Fibroblast of mammary gland (primary cell): ENCODE measurements around the gene TTL.

Experiments
- DNase-seq: peaks from one replicate; pipeline ENCODE4 v3.0.0-alpha.2; 2010; ENCODE audit warnings: low read depth
- H3K4me3 ChIP-seq: 2 replicates; pipeline ENCODE4 v1.5.1; 2011; ENCODE audit warnings: low read depth, mild to moderate bottlenecking, low read length, moderate library complexity; ENCODE audit not compliant: control insufficient read depth
- TF ChIP-seq, protein P1 (sequence below): conservative IDR thresholded peaks from 2 replicates; pipeline ENCODE4 v1.5.1; 2011; ENCODE audit warnings: low read depth, low read length, inconsistent platforms; ENCODE audit not compliant: control insufficient read depth, insufficient read depth

TTL gene

DNA sequence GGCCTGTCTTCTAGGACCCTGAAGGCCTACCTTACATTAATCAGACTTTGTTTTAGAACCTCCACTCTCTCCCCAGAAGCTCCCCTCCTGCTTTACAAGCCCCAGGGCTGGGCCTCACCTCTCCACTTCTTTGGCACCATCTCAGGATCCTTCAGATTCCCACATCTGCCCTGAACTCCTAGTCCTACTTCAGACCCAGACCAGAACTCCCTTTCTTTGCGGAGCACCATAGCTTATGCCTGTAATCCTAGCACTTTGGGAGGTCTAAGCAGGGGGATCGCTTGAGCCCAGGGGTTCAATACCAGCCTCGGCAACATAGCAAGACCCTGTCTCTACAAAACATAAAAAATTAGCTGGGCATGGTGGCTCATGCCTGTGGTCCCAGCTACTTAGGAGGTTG, 103.4 kb downstream of the TTL start:
- no peak for DNase-seq
- TF ChIP-seq, protein P1, sequence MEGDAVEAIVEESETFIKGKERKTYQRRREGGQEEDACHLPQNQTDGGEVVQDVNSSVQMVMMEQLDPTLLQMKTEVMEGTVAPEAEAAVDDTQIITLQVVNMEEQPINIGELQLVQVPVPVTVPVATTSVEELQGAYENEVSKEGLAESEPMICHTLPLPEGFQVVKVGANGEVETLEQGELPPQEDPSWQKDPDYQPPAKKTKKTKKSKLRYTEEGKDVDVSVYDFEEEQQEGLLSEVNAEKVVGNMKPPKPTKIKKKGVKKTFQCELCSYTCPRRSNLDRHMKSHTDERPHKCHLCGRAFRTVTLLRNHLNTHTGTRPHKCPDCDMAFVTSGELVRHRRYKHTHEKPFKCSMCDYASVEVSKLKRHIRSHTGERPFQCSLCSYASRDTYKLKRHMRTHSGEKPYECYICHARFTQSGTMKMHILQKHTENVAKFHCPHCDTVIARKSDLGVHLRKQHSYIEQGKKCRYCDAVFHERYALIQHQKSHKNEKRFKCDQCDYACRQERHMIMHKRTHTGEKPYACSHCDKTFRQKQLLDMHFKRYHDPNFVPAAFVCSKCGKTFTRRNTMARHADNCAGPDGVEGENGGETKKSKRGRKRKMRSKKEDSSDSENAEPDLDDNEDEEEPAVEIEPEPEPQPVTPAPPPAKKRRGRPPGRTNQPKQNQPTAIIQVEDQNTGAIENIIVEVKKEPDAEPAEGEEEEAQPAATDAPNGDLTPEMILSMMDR = no peak

DNA sequence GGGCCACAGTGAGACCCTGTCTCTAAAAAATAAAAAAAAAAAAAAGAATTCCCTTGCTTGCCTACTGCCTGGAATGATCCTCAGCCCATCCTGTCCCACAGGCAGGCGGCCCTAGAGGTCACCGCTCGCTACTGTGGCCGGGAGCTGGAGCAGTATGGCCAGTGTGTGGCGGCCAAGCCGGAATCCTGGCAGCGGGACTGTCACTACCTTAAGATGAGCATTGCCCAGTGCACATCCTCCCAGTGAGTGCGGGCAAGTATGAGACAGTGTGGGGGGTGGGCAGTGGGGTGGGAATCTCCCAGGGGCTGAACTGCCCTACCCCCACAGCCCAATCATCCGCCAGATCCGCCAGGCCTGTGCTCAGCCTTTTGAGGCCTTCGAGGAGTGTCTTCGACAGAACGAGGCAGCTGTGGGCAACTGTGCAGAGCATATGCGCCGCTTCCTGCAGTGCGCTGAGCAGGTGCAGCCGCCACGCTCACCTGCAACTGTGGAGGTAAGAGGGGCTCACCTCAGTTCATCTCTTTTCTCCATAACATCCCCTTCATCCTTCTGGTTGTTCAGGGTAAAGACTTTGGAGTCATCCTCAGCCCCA, 104.0 kb downstream of the TTL start:
- no peak overlapping the region for H3K4me3 ChIP-seq
- TF ChIP-seq, protein P1 = no peak
- DNase-seq = no peak

More for the DNA sequence above, 103.4 kb downstream of the TTL start:
- peak overlapping the region; percentile 88 for H3K4me3 ChIP-seq

DNA sequence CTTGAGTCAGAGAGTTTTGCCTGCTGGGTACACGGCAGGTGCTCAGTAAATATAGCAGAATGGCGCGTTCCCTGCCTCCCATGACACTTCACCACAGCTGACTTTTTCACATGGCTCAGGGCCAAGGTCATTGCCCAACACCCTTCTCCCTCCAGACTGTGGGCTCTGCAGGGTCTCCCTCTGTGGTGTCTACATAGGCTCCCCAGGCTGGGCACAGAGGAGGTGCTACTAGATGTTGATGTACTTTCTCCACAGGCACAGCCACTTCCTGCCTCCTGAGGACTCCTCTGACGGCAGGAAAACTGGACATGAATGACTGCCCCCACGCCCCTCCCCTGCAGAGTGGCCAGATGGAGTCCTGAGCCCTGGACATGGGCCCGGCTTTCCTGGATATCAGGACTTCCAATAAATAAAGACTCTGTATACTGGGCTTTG, 106.7 kb downstream of the TTL start:
- H3K4me3 ChIP-seq = no peak overlapping the region
- TF ChIP-seq, protein P1 = no peak
- no peak for DNase-seq
